Urinary bladder (tissue), 4 donors: ENCODE data around the gene TUFT1. TPM values are rescaled to one million over a fixed set of nuclear protein-coding genes. Genes with fewer than 3 reads are reported as not detected.
A peak's percentile ranks its signal among the peaks of the same experiment; 100 is the strongest.

ENCODE experiments used
- DNase-seq: peaks from one replicate; pipeline ENCODE4 v3.0.0-alpha.2; 2015; ENCODE audit errors: extremely low spot score
- H3K27ac ChIP-seq: one replicate; pipeline ENCODE4 v1.5.1; 2013; ENCODE audit warnings: low read depth, mild to moderate bottlenecking, moderate library complexity
- H3K36me3 ChIP-seq: one replicate; pipeline ENCODE4 v1.6.1; 2013; ENCODE audit warnings: mild to moderate bottlenecking, moderate library complexity; ENCODE audit not compliant: insufficient read depth
- H3K4me1 ChIP-seq: one replicate; pipeline ENCODE4 v1.6.1; 2013; ENCODE audit warnings: mild to moderate bottlenecking, moderate library complexity; ENCODE audit not compliant: insufficient read depth
- H3K4me3 ChIP-seq: one replicate; pipeline ENCODE4 v1.5.1; 2013; ENCODE audit warnings: low read depth, low read length
- WGBS: extraction: QIAGEN DNeasy Blood & Tissue Kit; methylation state at CpG from one replicate; pipeline ENCODE4 v1.1.7; 2013; 5-methylcytosine and 5-hydroxymethylcytosine counted together
- polyA plus RNA-seq: library from polyadenylated mRNA; stranded (reverse); fragments of 200-250 nt; gene quantifications from one replicate; pipeline ENCODE4 v1.2.3, GENCODE V29; 2013
- total RNA-seq: library from RNA; depleted of rRNA; stranded (reverse); fragments of >200 nt; gene quantifications from one replicate; pipeline ENCODE4 v1.2.3, GENCODE V29; 2014
- donor health status: healthy with polysubstance abuse.
- donor health status: healthy.

Gene TUFT1
- total and polyA plus RNA-seq, 2 donors, result 8.5 to 9.7 TPM

- H3K36me3 ChIP-seq, result no peaks in the 10 kb centered on the region
- WGBS, result 87% methylated on average over 6 of the region's 6 CpGs
- no peak overlapping the region for H3K27ac ChIP-seq
- DNase-seq, result no peak
- H3K4me1 ChIP-seq, result no peaks in the 10 kb centered on the region
- H3K4me3 ChIP-seq, result no peak overlapping the region
These were observed 4.5 kb upstream of the TUFT1 start for GRCh38 chr1:151535326-151536271.

DNA sequence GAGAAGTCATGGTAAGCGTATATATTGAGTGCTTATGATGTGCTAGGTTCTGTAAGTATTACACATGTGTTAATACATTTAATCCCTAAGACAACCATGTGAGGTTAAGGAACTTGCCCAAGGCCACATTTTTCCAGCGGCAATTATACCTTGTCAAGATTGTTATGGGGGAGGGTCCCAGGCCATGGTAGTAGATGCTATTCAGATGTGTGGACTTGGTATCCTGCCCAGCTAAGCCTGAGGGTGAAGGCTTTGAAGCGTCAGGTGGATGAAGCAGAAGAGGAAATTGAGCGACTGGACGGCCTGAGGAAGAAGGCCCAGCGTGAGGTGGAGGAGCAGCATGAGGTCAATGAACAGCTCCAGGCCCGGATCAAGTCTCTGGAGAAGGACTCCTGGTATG, 3.6 kb upstream of the TUFT1 start:
- 95% methylated on average over 7 of the region's 7 CpGs for WGBS
- Histone ChIP-seq H3K4me1 (no peaks in the 10 kb centered on the region), H3K36me3 (no peaks in the 10 kb centered on the region), H3K27ac (no peak overlapping the region), H3K4me3 (no peak overlapping the region)
- DNase-seq, result no peak

GRCh38 chr1:151537112-151537511, 3.0 kb upstream of the TUFT1 start:
- WGBS, result 87% methylated on average over 9 of the region's 9 CpGs
- no peaks in the 10 kb centered on the region for H3K4me1 ChIP-seq
- no peak overlapping the region for H3K4me3 ChIP-seq
- DNase-seq, result no peak
- no peak overlapping the region for H3K27ac ChIP-seq
- H3K36me3 ChIP-seq, result no peaks in the 10 kb centered on the region

- WGBS, result 13% methylated on average over 7 of the region's 7 CpGs
- DNase-seq, result peak; percentile 84
- Histone ChIP-seq H3K36me3 (no peaks in the 10 kb centered on the region), H3K4me3 (no peak overlapping the region), H3K27ac (peak overlapping the region; percentile 68), H3K4me1 (peaks cover 4% of the 10 kb centered on the region)
These were observed 638 bp upstream of the TUFT1 start for GRCh38 chr1:151539321-151540020.

GRCh38 chr1:151540982-151541377, 871 bp downstream of the TUFT1 start:
- Histone ChIP-seq H3K4me3 (peak overlapping the region; percentile 59), H3K4me1 (peaks cover 4% of the 10 kb centered on the region), H3K36me3 (no peaks in the 10 kb centered on the region), H3K27ac (peak overlapping the region; percentile 25)
- WGBS, result 21% methylated on average over 13 of the region's 13 CpGs
- DNase-seq, result no peak

DNA sequence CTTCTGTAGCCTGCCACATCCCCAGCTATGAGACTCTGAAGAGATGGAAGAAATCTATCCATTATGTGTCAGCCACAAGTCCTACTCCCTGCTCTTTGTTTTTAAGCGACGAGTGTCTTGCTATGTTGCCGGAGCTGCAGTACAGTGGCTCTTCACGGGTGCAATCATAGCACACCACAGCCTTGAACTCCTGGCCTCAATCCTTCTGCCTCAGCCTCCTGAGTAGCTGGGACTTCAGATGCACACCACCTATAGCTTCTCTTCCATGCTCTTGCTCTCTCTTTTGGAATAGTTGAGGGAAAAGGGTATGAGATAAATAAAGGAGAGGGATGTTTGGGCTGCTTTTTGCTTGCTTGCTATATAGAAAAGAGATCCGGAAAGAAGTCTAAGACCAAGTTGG, 1.6 kb downstream of the TUFT1 start:
- Histone ChIP-seq H3K27ac (no peak overlapping the region), H3K36me3 (no peaks in the 10 kb centered on the region), H3K4me3 (no peak overlapping the region), H3K4me1 (peaks cover 4% of the 10 kb centered on the region)
- 79% methylated on average over 5 of the region's 5 CpGs for WGBS
- no peak for DNase-seq

- H3K4me1 ChIP-seq, result peaks cover 4% of the 10 kb centered on the region
- no peaks in the 10 kb centered on the region for H3K36me3 ChIP-seq
- 35% methylated on average over 3 of the region's 3 CpGs for WGBS
- no peak overlapping the region for H3K4me3 ChIP-seq
- no peak for DNase-seq
- peak overlapping the region; percentile 28 for H3K27ac ChIP-seq
These were observed 2.6 kb downstream of the TUFT1 start for GRCh38 chr1:151542710-151543129.

DNA sequence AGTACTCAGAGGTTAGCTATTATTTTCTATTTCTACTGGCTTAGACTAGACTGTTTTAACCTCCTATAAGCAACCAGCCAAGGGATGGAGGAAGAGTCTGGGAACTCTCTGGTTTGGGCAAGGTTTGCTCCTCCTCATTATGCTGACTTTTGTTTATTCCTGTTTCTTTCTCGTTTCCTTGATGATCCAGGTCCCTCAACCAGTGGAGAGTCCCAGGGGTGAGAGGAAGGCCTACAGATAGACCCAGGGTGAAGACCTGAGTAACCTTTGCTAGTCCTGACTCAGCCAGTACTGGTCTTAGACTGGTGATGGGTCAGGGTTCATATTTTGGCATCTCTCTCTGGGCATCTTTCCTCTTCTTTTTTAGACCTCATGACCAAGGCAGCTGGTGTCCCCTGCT, 5.4 kb downstream of the TUFT1 start:
- H3K36me3 ChIP-seq, result no peaks in the 10 kb centered on the region
- no peak overlapping the region for H3K4me3 ChIP-seq
- WGBS, result 36% methylated on average over 1 of the region's 1 CpG
- DNase-seq, result no peak
- no peak overlapping the region for H3K27ac ChIP-seq
- peaks cover 4% of the 10 kb centered on the region for H3K4me1 ChIP-seq

DNA sequence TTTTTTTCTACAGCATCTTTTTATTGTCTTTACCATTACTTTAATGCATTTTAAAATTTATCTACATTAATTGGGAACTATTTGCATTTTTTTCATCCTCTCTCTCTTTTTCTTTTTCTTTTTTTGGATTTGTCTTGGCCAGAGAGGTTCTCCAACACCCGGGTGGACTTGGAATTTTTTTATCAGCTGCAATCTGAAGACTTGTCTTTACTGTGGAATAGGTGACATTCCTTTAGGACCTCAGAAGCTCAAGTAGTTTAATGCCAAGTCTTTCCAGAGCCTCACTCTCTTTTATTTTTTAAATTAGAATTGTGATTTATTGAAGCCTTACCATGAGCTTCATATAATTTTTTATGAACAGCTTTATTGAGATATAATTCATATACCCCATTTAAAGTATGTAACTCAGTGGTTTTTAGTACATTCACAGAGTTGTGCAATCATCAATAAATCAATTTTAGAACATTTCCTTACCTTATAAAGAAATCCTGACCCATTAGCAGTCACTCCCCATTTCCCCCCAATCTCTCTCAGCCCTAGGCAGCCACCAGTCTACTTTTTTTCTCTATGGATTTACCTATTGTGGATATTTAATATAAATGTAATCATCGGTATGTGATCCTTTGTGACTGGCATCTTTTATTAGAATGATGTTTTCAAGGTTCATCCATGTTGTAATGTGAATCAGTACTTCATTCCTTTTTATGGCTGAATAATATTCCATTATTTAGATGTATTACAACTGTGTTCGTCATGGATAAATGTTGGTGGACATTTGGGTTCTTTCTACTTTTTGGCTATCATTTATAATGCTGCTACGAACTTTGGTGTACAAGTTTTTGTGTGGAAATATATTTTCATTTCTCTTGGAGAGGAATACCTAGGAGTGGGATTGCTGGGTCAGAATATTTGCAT, 6.2 kb downstream of the TUFT1 start:
- H3K4me1 ChIP-seq, result peaks cover 4% of the 10 kb centered on the region
- H3K36me3 ChIP-seq, result no peaks in the 10 kb centered on the region
- H3K27ac ChIP-seq, result no peak overlapping the region
- WGBS, result 78% methylated on average over 4 of the region's 4 CpGs
- H3K4me3 ChIP-seq, result no peak overlapping the region
- DNase-seq, result no peak

GRCh38 chr1:151547119-151547899, 7.2 kb downstream of the TUFT1 start:
- no peak for DNase-seq
- H3K4me1 ChIP-seq, result peaks cover 4% of the 10 kb centered on the region
- H3K4me3 ChIP-seq, result no peak overlapping the region
- peak overlapping the region; percentile 4 for H3K27ac ChIP-seq
- WGBS, result 48% methylated on average over 7 of the region's 7 CpGs
- H3K36me3 ChIP-seq, result no peaks in the 10 kb centered on the region

DNA sequence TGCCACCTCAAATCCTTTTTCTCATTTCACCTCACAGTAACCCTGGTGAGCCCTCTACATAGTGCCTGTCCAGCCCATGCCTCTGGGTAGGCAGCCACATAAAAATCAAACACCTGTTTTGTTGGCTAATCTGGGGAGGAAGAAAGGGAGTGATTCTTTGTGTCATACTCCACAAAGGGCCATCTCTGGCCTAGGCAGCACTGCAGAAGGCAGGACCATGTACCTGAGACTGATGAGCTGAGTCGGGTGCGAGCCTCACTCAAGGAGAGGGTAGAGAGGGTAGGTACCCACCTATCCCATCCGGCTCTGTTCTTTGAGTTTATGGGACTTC, 7.8 kb downstream of the TUFT1 start:
- H3K36me3 ChIP-seq, result no peaks in the 10 kb centered on the region
- no peaks in the 10 kb centered on the region for H3K4me1 ChIP-seq
- 96% methylated on average over 3 of the region's 3 CpGs for WGBS
- H3K27ac ChIP-seq, result peak overlapping the region; percentile 4
- no peak for DNase-seq
- H3K4me3 ChIP-seq, result no peak overlapping the region

- Histone ChIP-seq H3K4me1 (no peaks in the 10 kb centered on the region), H3K36me3 (no peaks in the 10 kb centered on the region), H3K27ac (no peak overlapping the region), H3K4me3 (no peak overlapping the region)
- 69% methylated on average over 2 of the region's 2 CpGs for WGBS
- DNase-seq, result no peak
These were observed 9.1 kb downstream of the TUFT1 start for GRCh38 chr1:151549199-151549598.

DNA sequence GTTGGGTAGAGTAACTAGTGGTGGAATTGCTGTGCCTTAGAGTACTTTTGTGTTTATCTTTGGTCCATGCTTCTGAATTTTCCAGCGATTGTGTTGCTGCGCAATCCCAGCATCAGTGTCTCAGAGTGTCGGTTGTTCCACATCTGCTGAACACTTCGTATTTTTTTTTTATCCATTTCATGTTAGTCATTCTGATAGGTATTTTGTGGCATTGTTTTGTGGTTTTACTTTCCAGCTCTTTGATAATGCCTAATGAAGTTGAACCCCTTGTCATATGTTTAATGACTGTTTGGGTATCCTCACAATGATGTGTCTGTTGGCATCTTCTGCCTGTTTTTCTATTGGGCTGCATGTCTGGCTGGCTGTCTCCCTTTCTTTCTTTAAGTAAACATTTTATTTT, 13.6 kb downstream of the TUFT1 start:
- no peak overlapping the region for H3K27ac ChIP-seq
- no peaks in the 10 kb centered on the region for H3K36me3 ChIP-seq
- 94% methylated on average over 4 of the region's 4 CpGs for WGBS
- no peak overlapping the region for H3K4me3 ChIP-seq
- no peaks in the 10 kb centered on the region for H3K4me1 ChIP-seq
- DNase-seq, result no peak
